OCI-LY7 (cell line): Measurements from ENCODE around the gene KIZ. TPM values are rescaled to one million over a fixed set of nuclear protein-coding genes. Genes with fewer than 3 reads are reported as not detected.

ENCODE experiments used
- BruUV-seq: library from RNA; stranded (reverse); fragments of 400-500 nt; replicated peaks from 2 replicates; lab custom pipeline; 2021; lab: Mats Ljungman, UMichigan
- CTCF ChIA-PET: fragments of 300-600 bp; sonication (Branson Sonifier 250); formaldehyde crosslinking; loops from one replicate; lab custom pipeline; 2022; ENCODE audit warnings: antibody characterized with exemption; ENCODE audit not compliant: unreplicated experiment; lab: Charles Lee
- POLR2A ChIA-PET: fragments of 300-600 bp; sonication (Branson Sonifier 250); formaldehyde crosslinking; loops from one replicate; lab custom pipeline; 2022; ENCODE audit warnings: antibody characterized with exemption; lab: Charles Lee
- DNase-seq: peaks from one replicate; pipeline ENCODE4 v3.0.0-alpha.2; 2015; ENCODE audit warnings: low spot score
- H2AFZ ChIP-seq: fragments of 200-600 bp; sonication (generic), shearing (Covaris generic); 2 replicates; pipeline ENCODE4 v1.6.1; 2014; ENCODE audit warnings: mild to moderate bottlenecking, antibody characterized with exemption, low read length, moderate library complexity
- H3K27ac ChIP-seq: fragments of 200-600 bp; sonication (generic); 2 replicates; pipeline ENCODE4 v1.5.1; 2014; ENCODE audit warnings: mixed run types, low read depth, mild to moderate bottlenecking, moderate library complexity, low read length, inconsistent platforms; ENCODE audit not compliant: poor library complexity, severe bottlenecking
- H3K36me3 ChIP-seq: fragments of 200-600 bp; sonication (generic); 2 replicates; pipeline ENCODE4 v1.6.1; 2014; ENCODE audit warnings: mild to moderate bottlenecking, antibody characterized with exemption, low read length, moderate library complexity, mixed read lengths; ENCODE audit not compliant: insufficient read depth
- H3K4me1 ChIP-seq: fragments of 200-600 bp; sonication (generic); 2 replicates; pipeline ENCODE4 v1.5.1; 2014; ENCODE audit warnings: mild to moderate bottlenecking, low read length; ENCODE audit not compliant: insufficient read depth, poor library complexity, severe bottlenecking
- H3K4me2 ChIP-seq: fragments of 200-600 bp; sonication (generic); 2 replicates; pipeline ENCODE4 v1.6.1; 2014; ENCODE audit warnings: mild to moderate bottlenecking, low read length
- H3K4me3 ChIP-seq: fragments of 200-600 bp; sonication (generic); 2 replicates; pipeline ENCODE4 v1.5.1; 2014; ENCODE audit warnings: mild to moderate bottlenecking, low read depth, low read length; ENCODE audit not compliant: poor library complexity, severe bottlenecking
- H3K79me2 ChIP-seq: fragments of 200-600 bp; sonication (generic); 2 replicates; pipeline ENCODE4 v1.6.1; 2016; ENCODE audit warnings: low read depth, mild to moderate bottlenecking, low read length, moderate library complexity, mixed read lengths; ENCODE audit not compliant: insufficient read depth
- H3K9me2 ChIP-seq: fragments of 200-600 bp; sonication (generic); 2 replicates; pipeline ENCODE4 v1.6.1; 2016; ENCODE audit warnings: mild to moderate bottlenecking, low read length, mixed read lengths; ENCODE audit not compliant: insufficient read depth
- H3K9me3 ChIP-seq: fragments of 200-600 bp; sonication (generic); 2 replicates; pipeline ENCODE4 v1.6.1; 2014; ENCODE audit warnings: mild to moderate bottlenecking, mixed run types, low read length, mixed read lengths
- H4K20me1 ChIP-seq: fragments of 200-600 bp; sonication (generic); 2 replicates; pipeline ENCODE4 v1.6.1; 2014; ENCODE audit warnings: mild to moderate bottlenecking, antibody characterized with exemption, low read length, moderate library complexity, mixed read lengths; ENCODE audit not compliant: insufficient read depth
- CTCF ChIP-seq: fragments of 200-600 bp; sonication (generic); conservative IDR thresholded peaks from 2 replicates; pipeline ENCODE4 v1.5.1; 2014; ENCODE audit warnings: mild to moderate bottlenecking, antibody characterized with exemption, low read length, moderate library complexity, mixed read lengths
- EZH2phosphoT487 ChIP-seq: fragments of 200-600 bp; sonication (generic); IDR thresholded peaks from 2 replicates; pipeline ENCODE4 v1.6.1; 2018; ENCODE audit warnings: low read depth, borderline replicate concordance, mild to moderate bottlenecking, mixed run types, antibody characterized with exemption, low read length, moderate library complexity, mixed read lengths
- intact Hi-C: fragments of 100-400 bp; cut with micrococcal nuclease; formaldehyde crosslinking; loops from one replicate; pipeline ENCODE4 v1.10.0; 2022; ENCODE audit not compliant: unreplicated experiment
- total RNA-seq, 2 experiments: library from RNA; depleted of rRNA in 1 of 2; stranded (reverse); fragments of >200 nt in 1 of 2; shearing (Covaris generic) in 1 of 2; gene quantifications; 2 replicates each; pipeline ENCODE4 v1.2.3, GENCODE V29; 2014 to 2022

Gene KIZ
- total RNA-seq, 2 experiments from 2014 or later, result 16.0 to 23.7 TPM

- Histone ChIP-seq H2AFZ (no peak overlapping the region), H3K9me3 (no peaks in the 10 kb centered on the region), H3K4me1 (no peaks in the 10 kb centered on the region), H3K79me2 (no peaks in the 10 kb centered on the region), H3K36me3 (no peaks in the 10 kb centered on the region), H3K9me2 (no peaks in the 10 kb centered on the region), H3K4me3 (no peak overlapping the region), H3K4me2 (no peak overlapping the region), H4K20me1 (no peaks in the 10 kb centered on the region), H3K27ac (no peak overlapping the region)
- intact Hi-C loops, result no loop called here
- TF ChIP-seq EZH2phosphoT487 (no peak), CTCF (no peak)
- DNase-seq, result no peak
- ChIA-PET CTCF (no interaction called here), POLR2A (interaction anchor here (0.7 kb wide), 1 partner anchor 24 kb away, joined by 3 read pairs; no protein-coding TSS in a partner anchor)
- BruUV-seq, result no TSS peak
These were observed 133.5 kb downstream of the KIZ start for GRCh38 chr20:21259346-21259745.

DNA sequence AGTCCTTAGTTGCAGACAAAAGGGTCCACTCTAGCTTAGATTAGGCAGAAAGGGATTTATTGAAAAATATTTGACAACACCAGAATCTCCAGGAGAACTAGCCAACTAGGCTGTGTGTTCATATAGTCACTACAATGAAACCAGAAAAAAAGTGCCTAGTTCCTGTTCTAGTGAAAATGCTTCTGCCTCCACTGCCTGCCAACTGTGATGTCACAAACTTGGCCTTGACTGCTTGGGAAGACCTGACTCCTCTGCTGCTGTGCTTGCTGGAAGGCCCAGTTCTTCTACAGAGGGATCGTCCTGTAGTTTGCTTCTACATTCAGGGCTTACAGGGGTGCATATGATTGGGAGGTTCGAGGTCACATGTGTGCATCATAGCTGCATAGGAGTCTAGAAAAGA lies 136.9 kb downstream of the KIZ start:
- Histone ChIP-seq H3K36me3 (no peaks in the 10 kb centered on the region), H3K79me2 (no peaks in the 10 kb centered on the region), H3K4me1 (no peaks in the 10 kb centered on the region), H4K20me1 (no peaks in the 10 kb centered on the region), H3K27ac (no peak overlapping the region), H2AFZ (no peak overlapping the region), H3K9me3 (no peaks in the 10 kb centered on the region), H3K9me2 (no peaks in the 10 kb centered on the region), H3K4me2 (no peak overlapping the region), H3K4me3 (no peak overlapping the region)
- POLR2A ChIA-PET, result no interaction called here
- TF ChIP-seq EZH2phosphoT487 (no peak), CTCF (no peak)
- no peak for DNase-seq
- no TSS peak for BruUV-seq
- intact Hi-C loops, result no loop called here
- CTCF ChIA-PET, result no interaction called here

DNA sequence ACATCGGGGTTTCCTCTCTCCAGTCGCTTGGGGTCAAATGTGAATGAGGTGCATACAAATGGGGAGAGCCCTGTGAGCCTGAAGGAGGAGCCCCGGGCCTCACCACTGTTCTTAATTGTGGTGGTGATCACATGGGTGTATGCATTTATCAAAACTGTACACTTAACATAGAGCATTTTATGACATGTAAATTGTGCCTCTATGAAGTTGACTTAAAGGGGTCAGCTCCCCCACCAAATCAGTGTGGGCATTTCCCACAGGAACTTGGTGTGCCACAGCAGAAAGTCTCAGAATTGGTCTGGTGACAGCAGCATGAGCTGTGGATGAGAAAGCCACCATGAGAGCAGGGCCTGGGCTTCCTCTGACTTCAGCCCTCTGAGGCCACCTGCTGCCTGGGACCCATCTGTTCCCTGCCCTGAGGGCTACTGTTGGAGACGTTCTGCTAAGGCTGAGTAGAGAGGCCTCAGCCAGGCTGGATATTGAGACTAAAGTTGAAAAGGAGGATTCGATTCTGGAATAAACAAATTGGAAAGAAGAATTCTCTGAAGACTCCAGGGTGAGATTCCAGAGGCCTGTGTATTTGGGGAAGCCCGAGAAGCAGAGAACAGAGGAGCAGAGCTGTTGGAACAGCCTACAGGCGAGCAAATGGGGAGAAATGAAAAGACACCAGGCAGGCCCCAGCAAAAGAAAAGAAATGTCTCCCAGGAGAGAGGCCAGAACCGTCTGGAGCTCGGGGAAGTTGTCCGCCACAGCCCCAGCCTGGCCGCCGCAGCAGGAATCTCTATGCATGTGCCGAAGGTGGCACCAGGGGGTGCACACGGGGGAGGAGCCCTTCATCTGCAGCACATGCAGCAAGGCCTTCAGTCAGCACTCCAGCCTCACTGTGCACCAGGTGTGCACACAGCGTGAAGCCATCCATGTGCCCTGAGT lies 139.6 kb downstream of the KIZ start:
- Histone ChIP-seq H3K36me3 (no peaks in the 10 kb centered on the region), H3K9me2 (no peaks in the 10 kb centered on the region), H3K4me2 (no peak overlapping the region), H3K27ac (no peak overlapping the region), H3K4me3 (no peak overlapping the region), H3K9me3 (no peaks in the 10 kb centered on the region), H4K20me1 (no peaks in the 10 kb centered on the region), H3K4me1 (no peaks in the 10 kb centered on the region), H3K79me2 (no peaks in the 10 kb centered on the region), H2AFZ (no peak overlapping the region)
- ChIA-PET POLR2A (interaction anchor here (1.0 kb wide), 1 partner anchor 45 kb away, joined by 4 read pairs; no protein-coding TSS in a partner anchor), CTCF (no interaction called here)
- BruUV-seq, result no TSS peak
- intact Hi-C loops, result no loop called here
- no peak for DNase-seq
- TF ChIP-seq EZH2phosphoT487 (no peak), CTCF (no peak)
